Stimulated activated CD4-positive, alpha-beta T cell treated with anti-CD3 and anti-CD28 coated beads, Interleukin-15, amount 100 ng/mL, for 24 hours (primary cell): ENCODE data around the gene ZNF609.
A peak's percentile ranks its signal among the peaks of the same experiment; 100 is the strongest.

ENCODE experiments used
- DNase-seq: peaks from one replicate; pipeline ENCODE4 v3.0.0-alpha.2; 2020

The ZNF609 gene

DNA sequence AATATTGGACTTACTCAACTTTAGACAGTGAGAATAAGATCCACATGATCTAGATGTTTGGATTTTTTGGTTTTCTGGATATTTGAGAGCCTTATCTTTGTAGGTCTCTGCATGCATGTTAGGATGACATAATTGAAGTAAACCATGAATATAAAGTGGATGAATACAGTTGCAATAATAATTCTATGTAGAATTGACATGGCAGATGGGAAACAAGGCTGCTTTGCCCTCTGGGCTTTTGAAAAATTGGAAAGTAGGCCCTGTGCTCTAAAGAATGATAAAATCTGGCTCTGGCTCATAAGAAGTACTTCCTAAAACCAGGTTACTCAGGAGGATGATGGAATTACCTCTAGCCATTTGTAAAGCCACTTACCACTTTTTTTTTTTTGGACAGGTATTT, 86.9 kb downstream of the ZNF609 start:
- DNase-seq: no peak

DNA sequence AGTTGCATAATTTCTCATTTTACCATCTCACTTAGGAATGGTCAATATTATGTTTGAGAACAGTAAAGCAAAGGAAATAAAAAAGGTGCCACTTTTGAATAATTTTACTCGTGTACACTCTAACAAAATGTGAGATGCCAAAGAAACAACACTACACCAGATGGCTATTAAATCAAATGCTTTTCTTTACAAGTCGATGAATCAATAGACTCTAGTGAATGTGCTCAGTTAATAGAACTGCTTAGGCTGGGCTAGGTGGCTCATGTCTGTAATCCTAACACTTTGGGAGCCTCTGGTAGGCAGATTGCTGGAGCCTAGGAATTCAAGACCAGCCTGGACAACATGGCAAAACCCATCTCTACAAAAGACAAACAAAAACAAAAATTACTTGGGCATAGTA, 87.9 kb downstream of the ZNF609 start:
- DNase-seq: no peak

DNA sequence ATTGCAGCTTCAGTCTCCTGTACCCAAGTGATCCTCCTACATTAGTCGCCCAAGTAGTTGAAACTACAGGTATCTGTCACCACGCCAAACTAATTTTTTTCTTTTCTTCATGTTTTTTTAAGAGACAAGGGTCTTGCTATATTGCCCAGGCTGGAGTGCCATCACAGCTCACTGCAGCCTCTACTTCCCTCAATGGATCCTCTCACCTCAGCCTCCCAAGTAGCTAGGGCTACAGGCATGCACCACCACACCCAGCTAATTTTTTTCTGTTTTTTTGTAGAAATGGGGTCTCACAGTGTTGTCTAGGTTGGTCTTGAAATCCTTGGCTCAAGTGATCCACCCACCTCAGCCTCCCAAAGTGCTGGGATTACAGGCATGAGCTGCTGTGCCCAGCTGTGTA, 89.5 kb downstream of the ZNF609 start:
- DNase-seq: no peak

DNA sequence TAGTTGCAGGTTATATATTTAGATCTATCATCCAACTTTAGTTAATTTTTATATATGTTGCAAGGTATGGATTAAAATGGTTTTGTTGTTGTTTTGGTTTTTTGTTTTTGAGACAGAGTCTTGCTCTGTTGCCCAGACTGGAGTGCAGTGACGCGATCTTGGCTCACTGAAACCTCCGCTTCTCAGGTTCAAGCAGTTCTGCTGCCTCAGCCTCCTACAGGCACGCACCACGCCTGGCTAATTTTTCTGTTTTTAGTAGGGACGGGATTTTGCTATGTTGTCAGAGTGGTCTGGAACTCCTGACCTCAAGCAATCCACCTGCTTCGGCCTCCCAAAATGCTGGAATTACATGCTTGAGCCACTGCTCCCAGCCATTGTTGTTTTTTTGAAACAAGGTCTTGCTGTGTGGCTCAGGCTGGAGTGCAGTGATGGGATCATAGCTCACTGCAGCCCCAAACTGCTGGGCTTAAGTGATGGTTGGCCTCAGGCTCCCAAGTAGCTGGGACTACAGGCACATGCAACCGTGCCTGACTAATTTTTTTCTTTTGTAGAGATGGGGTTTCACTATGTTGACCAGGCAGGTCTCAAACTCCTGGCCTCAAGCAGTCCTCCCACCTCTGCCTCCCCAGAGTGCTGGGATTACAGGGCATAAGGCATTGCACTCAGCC, 92.0 kb downstream of the ZNF609 start:
- no peak for DNase-seq

DNA sequence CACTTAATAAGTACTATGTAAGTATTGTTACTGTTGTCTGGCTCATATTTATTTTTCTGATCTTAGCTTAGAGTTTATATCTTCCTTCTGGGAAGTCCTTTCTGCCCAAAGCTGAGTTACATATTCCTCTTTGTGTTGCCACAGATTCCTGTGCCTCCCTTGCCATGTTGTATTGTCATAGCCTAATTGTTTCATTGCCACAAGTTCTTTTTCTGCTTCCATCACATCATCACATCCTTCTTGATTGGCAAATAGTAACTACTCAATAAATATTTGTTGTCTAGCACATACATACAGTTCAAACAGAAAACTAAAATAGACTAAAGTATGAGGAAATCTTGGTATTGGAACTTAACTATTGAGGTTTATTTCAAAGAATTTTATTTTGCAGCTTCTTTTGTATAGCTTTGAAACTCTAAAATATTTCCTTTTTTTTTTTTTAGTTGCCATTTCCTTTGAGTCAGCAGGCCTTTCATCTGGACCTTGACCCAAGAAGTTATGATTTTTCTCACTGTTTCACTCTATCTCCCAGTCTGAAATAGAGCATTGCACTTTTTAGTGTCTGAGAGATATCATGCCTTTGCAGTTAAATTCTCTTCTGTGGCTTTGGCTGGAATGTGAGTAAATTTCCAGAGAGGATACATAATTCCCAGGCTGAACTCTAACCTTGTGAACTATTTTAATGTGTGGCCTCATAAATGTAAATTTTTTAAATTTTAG, 98.2 kb downstream of the ZNF609 start:
- no peak for DNase-seq

DNA sequence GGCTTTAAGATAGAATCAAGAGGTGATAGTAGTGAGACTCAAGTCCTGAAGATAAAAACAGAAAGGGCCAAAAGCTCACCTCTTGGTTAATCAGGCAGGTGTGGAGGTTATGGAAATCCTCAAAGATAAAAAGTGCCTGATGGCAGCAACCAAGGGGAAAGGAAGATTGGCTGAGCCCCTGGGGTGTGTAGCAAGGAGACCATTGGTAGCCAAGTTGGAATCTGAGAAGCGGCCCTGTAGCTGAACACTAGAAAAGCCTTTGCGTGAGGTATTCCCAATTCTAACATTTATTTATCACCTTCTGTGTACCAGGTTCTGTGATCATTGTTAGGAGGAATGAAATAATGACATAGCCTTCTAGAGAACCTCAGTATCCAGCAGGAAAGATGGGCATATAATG, 98.9 kb downstream of the ZNF609 start:
- no peak for DNase-seq

DNA sequence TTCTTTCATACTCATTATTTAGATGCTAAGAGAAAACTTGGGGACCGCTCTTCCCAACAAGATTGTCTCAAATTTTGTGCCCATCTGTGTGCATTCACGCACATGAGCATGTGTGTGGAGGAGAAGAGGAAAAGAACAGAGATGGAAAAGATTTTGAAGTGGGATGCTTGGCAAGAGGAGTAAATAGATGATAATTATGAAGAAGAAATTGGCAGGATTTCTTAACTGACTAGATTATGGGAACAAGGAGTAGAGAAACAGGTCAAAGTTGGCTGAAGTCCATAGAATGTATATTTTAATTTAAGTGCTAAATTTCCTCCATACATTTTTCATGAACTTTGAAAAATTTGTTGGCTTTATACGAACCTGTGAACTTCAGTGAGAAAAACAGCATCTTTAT, 100.1 kb downstream of the ZNF609 start:
- DNase-seq: no peak

DNA sequence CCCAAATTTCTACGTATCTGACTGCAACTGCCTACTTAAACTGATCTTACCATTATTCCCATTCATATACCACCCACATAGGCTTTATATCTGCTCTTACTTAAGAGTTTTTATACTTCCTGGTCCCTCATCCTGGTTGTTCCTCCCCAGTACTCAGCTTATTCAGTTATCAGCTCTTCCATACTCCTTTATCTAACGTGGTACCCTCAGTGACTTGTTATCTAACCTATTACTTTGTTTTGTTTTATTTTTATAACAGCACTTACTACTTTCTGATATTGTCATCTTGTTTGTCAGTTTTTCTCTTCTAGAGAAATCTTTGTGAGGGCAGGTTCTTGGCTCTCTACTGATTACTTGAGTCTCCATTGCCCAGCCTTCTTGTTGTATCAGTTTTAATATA, 100.6 kb downstream of the ZNF609 start:
- no peak for DNase-seq

DNA sequence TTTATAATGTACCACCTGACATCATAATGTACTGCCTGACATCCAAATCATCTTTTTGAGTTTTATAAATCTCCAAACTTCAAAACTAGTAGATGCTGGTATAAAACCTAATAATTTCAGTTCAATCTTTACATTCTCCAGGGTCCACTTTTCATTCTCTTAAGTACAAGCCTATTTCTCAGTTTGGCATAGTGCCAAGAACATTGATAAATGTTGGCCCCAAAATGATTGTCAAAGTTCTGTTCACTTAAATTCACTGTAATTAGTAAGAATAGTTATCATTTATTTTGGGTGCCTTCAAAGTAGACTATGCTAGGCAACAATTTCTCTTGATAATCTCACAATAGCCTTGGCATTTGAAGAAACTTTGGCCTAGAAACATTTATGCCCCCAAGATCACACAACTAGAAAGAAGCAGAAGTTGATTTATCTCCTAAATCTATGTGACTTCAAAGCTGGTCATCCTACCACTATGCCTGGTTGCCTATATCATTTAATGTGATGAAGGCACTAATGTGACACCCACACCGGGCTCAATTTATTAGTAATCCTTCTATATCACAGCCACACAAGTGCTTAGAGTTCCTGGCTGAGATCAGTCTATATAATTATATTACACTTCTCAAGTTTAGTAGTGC, 101.7 kb downstream of the ZNF609 start:
- no peak for DNase-seq

DNA sequence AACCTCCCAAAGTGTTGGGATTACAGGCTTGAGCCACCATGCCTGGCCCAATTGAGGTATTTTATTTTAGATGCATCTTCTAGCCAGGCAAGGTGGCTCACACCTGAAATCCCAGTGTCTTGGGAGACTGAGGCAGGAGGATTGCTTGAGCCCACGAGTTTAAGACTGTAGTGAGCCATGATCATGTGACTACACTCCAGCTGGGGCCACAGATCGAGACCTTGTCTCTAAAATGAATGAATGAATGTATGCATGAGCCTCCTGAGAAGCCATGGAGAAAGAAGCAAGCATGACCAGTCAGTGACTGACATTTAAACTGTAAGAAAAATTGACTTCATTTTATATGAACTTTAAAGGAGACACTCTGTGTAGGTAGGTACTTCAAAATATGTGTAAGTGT, 105.7 kb downstream of the ZNF609 start:
- DNase-seq: no peak

DNA sequence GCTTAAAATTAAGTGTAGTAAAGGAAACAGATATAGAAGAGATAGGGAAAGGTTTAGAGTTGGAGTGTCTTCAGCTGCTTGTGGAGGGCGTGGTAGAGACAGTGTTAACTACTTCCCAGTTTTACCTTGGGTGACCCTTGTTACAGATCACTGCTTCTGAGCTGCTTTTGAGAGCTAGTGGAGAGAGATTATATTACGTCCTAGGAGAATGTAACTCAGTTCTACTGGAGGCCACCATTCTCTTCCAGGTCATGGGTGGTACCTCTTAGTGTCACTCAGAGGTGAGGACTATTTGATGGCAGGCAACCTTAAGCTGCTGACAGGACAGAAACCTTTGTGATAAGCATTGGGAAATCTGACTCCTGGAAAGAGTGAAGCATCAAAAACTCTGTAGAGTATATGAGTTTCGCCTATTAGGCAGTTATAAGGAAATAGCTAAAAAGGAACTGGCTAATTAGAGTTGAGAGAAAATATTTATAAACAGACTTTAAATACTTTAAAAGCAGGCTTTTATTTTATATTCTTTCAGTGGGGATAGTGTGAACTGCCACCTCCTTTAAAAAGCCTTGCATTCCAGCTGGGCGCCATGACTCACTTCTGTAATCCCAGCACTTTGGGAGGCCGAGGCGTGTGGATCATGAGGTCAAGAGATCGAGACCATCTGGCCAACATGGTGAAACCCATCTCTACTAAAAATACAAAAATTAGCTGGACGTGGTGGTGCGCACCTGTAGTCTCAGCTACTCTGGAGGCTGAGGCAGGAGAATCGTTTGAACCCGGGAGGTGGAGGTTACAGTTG, 106.5 kb downstream of the ZNF609 start:
- DNase-seq: no peak

DNA sequence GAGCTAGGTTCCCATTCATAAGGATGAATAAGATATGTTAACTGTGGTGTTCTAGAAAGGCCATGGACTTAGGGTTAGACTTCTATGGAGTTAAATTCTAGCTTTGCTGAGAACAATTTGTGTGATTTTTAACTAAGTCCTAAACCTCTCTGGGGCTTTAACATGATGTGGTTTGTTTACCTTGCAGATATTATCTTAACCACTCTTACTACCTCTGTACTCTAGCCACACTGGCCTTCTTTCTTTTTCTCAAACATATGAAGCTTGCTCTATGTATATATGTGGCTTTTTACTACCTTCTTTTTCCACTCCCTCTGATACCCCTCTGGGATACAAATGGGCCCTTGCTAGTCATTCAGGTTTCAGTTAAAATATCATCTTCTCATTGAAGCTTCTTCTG, 108.4 kb downstream of the ZNF609 start:
- DNase-seq: no peak

DNA sequence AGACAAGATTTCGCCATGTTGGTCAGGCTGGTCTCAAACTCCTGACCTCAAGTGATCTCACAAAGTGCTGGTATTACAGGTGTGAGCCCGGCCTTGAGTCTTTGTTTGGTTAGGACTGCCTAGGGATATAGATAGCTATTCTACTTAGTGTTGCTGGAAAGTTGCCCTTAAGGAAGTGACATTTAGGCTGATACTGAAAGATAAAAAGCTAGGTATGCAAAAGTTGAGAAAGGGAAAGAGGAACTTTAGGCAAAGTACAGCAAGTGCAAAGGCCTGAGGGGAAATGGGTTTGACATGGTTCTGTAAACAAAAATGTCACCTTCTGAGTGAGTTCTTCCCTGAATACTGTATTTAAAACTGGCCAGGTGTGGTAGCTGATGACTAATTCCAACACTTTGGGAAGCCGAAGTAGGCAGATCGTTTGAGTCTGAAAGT, 111.5 kb downstream of the ZNF609 start:
- no peak for DNase-seq

DNA sequence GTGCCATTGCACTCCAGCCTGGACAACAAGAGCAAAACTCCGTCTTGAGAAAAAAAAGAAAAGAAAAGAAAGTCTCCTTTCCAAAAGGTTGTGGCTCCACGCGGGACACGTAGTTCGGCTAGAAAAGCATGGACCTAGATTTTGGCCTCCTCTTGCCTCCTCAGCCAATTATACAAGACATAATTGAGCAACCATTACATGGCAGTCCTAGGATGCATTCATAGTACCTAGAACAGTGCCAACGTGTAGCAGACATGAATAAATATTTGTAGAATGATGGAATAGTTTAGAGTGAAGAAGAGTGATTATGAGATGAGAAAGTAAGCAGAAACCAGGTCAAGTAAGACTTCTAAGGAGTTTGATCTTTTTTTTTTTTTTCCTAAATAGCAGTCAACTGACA, 112.5 kb downstream of the ZNF609 start:
- no peak for DNase-seq

DNA sequence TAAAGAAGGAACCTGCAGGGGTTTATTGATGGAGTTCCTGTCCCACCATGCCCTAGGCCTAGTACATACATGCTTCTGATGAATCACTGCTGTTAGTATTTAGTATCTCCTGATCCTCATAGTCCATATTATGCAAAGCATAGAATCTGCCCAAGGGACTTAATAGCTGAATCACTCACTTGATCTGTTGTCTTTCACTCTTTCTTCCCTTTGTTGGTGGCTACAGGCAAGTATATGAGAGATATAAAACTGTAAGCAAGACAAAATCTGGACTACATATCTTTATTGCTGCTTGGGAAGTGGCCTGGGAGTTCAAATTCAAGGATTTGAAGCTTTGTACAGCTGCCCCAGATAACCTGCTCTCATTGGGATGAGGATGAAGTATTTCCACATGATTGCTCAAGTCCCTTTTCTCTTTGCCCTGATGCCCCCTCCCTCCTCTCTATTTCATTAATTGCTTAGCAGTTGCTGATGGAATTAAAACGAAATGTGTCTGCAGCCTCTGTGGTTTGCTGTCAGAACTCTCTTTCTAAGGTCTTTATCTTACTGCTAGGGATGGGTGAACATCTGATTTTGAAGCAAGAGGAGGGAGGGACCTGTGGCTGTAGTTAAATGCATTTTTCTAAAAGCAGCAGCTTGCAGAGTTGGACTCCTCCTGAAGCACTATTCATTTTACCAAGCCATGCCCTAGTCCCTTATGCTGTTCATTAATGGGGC, 114.1 kb downstream of the ZNF609 start:
- DNase-seq: no peak

DNA sequence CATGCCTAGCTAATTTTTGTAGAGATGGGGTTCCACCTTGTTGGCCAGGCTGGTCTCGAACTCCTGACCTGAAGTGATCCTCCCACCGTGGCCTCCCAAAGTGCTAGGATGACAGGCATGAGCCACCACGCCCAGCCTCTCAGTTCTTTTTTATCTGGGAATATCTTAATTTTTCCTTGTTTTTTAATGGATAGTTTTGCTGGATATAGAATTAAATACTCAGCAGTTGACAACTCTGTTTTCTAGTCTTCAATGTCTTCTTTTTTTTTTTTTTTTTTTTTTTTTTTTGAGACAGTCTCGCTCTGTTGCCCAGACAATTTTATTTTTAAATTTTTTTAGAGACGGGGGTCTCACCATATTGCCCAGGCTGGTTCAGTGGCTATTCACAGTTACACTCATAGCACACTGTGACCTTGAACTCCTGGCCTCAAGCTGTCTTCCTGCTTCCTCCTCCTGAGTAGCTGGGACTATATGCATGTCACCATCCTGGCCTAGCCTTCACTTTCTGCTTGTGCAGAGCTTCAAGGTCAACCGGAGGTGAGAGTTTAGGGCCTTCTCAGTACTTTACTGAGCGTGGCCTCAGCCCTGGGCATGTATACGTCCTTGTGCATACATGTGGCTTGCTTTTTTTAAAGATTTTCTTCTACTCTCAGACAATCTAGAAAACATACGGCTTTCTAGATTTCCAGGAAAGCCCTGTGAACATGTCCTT, 120.5 kb downstream of the ZNF609 start:
- no peak for DNase-seq

DNA sequence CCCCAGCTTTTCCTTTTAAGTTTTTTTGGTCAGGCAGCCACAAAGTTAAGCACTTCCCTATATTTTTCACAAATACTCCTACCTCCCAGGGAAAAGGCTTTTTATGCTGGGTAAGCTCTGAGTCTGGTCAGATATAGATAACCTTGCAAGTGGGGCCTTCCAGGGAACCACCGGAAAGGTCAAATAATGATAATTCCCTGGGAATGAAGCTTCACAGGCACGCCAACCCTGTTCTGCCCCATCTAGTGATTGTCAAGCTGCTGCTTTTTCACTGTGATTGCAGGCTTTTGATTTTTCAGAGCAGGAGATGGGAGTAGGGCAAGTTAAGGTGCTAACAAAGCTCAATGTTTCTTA, 121.0 kb downstream of the ZNF609 start:
- no peak for DNase-seq

DNA sequence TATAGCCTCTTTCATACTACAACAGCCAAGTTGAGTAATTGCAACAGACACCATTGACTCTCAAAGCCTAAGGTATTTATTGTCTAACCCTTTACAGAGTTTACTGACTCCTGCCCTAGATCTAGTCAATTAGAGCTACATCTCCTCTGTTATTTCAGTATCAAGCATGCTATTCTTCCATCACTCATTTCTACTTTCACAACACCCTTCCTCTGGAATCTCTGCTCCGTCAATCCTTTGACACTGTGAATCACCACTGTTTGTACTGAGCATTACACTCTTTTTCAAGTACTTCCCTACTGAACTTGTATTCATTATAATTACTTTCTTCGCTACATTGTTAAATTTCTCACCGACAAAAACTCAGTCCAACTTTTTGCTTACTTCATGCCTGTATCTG, 121.8 kb downstream of the ZNF609 start:
- no peak for DNase-seq

DNA sequence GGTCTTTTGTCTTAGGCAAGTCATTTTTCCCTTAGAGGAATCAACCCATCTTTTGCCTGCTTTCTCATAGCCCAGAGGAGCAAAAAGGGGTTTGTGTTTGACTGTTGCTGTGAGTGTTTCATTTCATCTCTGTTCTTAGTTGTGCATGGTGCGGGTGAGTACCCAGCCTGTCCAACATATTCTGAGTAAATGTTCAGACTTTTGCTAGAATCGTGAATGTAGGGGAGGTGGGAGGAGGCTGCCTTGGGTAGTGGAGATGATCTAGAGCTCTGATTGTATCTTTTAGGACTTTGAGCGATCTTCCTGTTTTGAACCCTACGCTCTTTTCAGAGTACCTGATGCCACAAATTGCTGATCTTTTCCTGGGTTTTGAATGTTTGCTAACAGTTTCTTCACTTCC, 123.1 kb downstream of the ZNF609 start:
- DNase-seq: peak; percentile 21

DNA sequence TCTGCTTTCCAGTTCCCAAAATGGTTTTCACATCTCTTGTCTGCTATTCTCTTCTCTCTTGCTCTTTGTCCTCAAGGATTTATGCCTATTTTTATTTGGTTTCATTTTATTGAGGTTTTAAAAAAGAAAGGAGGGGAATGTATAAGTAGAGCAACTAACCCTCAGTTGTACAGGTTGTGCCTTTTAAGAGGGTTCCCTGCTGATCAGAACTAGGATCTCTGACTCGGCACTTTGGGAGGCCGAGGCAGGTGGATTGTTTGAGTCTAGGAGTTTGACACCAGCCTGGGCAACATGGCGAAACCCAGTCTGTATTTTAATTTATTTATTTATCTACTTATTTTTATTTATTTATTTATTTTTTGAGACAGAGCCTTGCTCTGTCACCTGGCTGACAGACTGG, 123.6 kb downstream of the ZNF609 start:
- DNase-seq: no peak

DNA sequence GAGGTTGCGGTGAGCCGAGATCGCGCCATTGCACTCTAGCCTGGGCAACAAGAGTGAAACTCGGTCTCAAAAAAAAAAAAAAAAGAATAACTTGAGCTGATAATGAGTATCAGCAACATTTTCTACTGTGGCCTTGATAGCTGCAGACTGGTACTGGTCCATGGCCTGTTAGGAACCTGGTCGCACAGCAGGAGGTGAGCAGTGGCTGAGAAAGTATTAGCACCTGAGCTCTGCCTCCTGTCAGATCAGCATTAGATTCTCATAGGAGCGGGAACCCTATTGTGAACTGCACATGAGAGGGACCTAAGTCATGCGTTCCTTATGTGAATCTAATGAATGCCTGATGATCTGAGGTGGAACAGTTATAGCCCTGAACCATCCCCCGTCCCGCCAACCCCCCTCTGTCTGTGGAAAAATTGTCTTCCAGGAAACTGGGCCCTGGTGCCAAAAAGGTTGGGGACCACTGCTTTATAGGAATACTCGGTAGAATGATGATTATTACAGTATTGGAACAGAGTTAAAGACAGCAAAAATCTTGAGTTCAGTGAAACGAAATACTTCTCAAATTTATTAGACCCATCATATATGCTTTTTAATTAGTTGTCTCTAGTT, 126.0 kb downstream of the ZNF609 start:
- DNase-seq: no peak

DNA sequence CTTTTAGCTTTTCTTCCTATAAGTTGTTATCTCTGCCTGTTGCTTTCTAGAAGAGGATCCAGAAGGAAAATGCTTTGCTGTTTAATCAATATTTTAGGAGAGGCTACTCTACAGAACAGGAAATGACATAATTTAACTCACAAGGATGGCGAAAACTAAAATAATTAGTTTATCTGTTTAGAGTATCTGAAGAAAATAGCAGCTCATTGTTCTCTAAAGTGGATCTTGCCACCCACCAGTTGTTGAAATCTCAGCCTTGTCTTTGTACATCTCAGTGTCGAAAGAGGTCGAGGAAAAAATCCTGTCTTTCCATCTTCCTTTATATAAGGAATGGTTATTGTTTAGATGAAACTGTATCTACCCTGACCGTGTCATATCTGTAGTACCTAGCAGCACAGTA, 126.6 kb downstream of the ZNF609 start:
- no peak for DNase-seq
